ENCODE results near the gene ZNF486.
"Not testable (repeated sequence)": the region's sequence is repeated elsewhere in the genome, so short reads cannot be mapped to it uniquely, and the experiment has no call there.

Gene ZNF486

GRCh38 chr19:20244356-20244755 lies 77.3 kb downstream of the ZNF486 start:
- TF ChIP-seq CTCF (IDR thresholded peaks at IDR 0.05; ENCODE audit: low read length) (no peak), EZH2 (IDR thresholded peaks at IDR 0.05; ENCODE audit: borderline replicate concordance, low read length) (no peak)
- Histone ChIP-seq H3K4me2 (ENCODE audit: low read length) (no peak overlapping the region), H3K9me2 (ENCODE audit: low read depth, low read length) (no peaks in the 10 kb centered on the region), H3K4me1 (ENCODE audit: insufficient read depth, low read length, severe bottlenecking) (no peaks in the 10 kb centered on the region), H3K9me3 (ENCODE audit: low read length) (no peaks in the 10 kb centered on the region), H4K20me1 (ENCODE audit: insufficient read depth, low read length) (no peaks in the 10 kb centered on the region), H3K27ac (ENCODE audit: low read depth, low read length, poor library complexity, severe bottlenecking) (no peak overlapping the region), H3K79me2 (ENCODE audit: insufficient read depth, low read length) (no peaks in the 10 kb centered on the region), H2AFZ (ENCODE audit: low read length) (no peak overlapping the region), H3K4me3 (ENCODE audit: low read depth, low read length, poor library complexity, severe bottlenecking) (no peak overlapping the region), H3F3A (ENCODE audit: insufficient read depth, low read length) (no peaks in the 10 kb centered on the region), H3K27me3 (ENCODE audit: insufficient read depth, low read length) (no peaks in the 10 kb centered on the region), H3K36me3 (ENCODE audit: insufficient read depth, low read length) (no peaks in the 10 kb centered on the region), H3K9ac (ENCODE audit: low read length) (no peak overlapping the region)

- no peak overlapping the region for H3K27ac ChIP-seq (ENCODE audit: low read depth, low read length, poor library complexity, severe bottlenecking)
- no peaks in the 10 kb centered on the region for H3K9me3 ChIP-seq (ENCODE audit: low read length)
- H3K4me2 ChIP-seq (ENCODE audit: low read length) = no peak overlapping the region
- no peak for TF ChIP-seq EZH2 (IDR thresholded peaks at IDR 0.05; ENCODE audit: borderline replicate concordance, low read length)
- no peak for TF ChIP-seq CTCF (IDR thresholded peaks at IDR 0.05; ENCODE audit: low read length)
- no peak overlapping the region for H3K4me3 ChIP-seq (ENCODE audit: low read depth, low read length, poor library complexity, severe bottlenecking)
- no peaks in the 10 kb centered on the region for H3K4me1 ChIP-seq (ENCODE audit: insufficient read depth, low read length, severe bottlenecking)
- H3K9ac ChIP-seq (ENCODE audit: low read length) = no peak overlapping the region
- no peaks in the 10 kb centered on the region for H3K36me3 ChIP-seq (ENCODE audit: insufficient read depth, low read length)
- H3K79me2 ChIP-seq (ENCODE audit: insufficient read depth, low read length) = no peaks in the 10 kb centered on the region
- no peak overlapping the region for H2AFZ ChIP-seq (ENCODE audit: low read length)
- no peaks in the 10 kb centered on the region for H3K27me3 ChIP-seq (ENCODE audit: insufficient read depth, low read length)
- no peaks in the 10 kb centered on the region for H4K20me1 ChIP-seq (ENCODE audit: insufficient read depth, low read length)
- no peaks in the 10 kb centered on the region for H3F3A ChIP-seq (ENCODE audit: insufficient read depth, low read length)
- H3K9me2 ChIP-seq (ENCODE audit: low read depth, low read length) = no peaks in the 10 kb centered on the region
These were observed 78.3 kb downstream of the ZNF486 start for GRCh38 chr19:20245309-20245708.

GRCh38 chr19:20247016-20247683 lies 80.1 kb downstream of the ZNF486 start:
- no peaks in the 10 kb centered on the region for H3K79me2 ChIP-seq (ENCODE audit: insufficient read depth, low read length)
- no peak overlapping the region for H2AFZ ChIP-seq (ENCODE audit: low read length)
- H3K27ac ChIP-seq (ENCODE audit: low read depth, low read length, poor library complexity, severe bottlenecking) = no peak overlapping the region
- no peaks in the 10 kb centered on the region for H3K9me3 ChIP-seq (ENCODE audit: low read length)
- no peak overlapping the region for H3K9ac ChIP-seq (ENCODE audit: low read length)
- H3K4me2 ChIP-seq (ENCODE audit: low read length) = no peak overlapping the region
- no peaks in the 10 kb centered on the region for H3K4me1 ChIP-seq (ENCODE audit: insufficient read depth, low read length, severe bottlenecking)
- no peaks in the 10 kb centered on the region for H3K27me3 ChIP-seq (ENCODE audit: insufficient read depth, low read length)
- H3K36me3 ChIP-seq (ENCODE audit: insufficient read depth, low read length) = no peaks in the 10 kb centered on the region
- H3F3A ChIP-seq (ENCODE audit: insufficient read depth, low read length) = no peaks in the 10 kb centered on the region
- H3K4me3 ChIP-seq (ENCODE audit: low read depth, low read length, poor library complexity, severe bottlenecking) = no peak overlapping the region
- peak; percentile 72 for TF ChIP-seq CTCF (IDR thresholded peaks at IDR 0.05; ENCODE audit: low read length)
- TF ChIP-seq EZH2 (IDR thresholded peaks at IDR 0.05; ENCODE audit: borderline replicate concordance, low read length) = no peak
- no peaks in the 10 kb centered on the region for H4K20me1 ChIP-seq (ENCODE audit: insufficient read depth, low read length)
- H3K9me2 ChIP-seq (ENCODE audit: low read depth, low read length) = no peaks in the 10 kb centered on the region

- not testable (repeated sequence) for H2AFZ ChIP-seq (ENCODE audit: low read length); H3K9me2 ChIP-seq (ENCODE audit: low read depth, low read length); H3F3A ChIP-seq (ENCODE audit: insufficient read depth, low read length); H4K20me1 ChIP-seq (ENCODE audit: insufficient read depth, low read length); H3K4me2 ChIP-seq (ENCODE audit: low read length); H3K4me1 ChIP-seq (ENCODE audit: insufficient read depth, low read length, severe bottlenecking); H3K9ac ChIP-seq (ENCODE audit: low read length); H3K27me3 ChIP-seq (ENCODE audit: insufficient read depth, low read length); H3K36me3 ChIP-seq (ENCODE audit: insufficient read depth, low read length); H3K79me2 ChIP-seq (ENCODE audit: insufficient read depth, low read length); H3K27ac ChIP-seq (ENCODE audit: low read depth, low read length, poor library complexity, severe bottlenecking); H3K9me3 ChIP-seq (ENCODE audit: low read length); H3K4me3 ChIP-seq (ENCODE audit: low read depth, low read length, poor library complexity, severe bottlenecking)
These were observed 81.2 kb downstream of the ZNF486 start for GRCh38 chr19:20248258-20248657.
